GM21515 (cell line): ENCODE measurements around the gene RBMS3.

ENCODE experiments used
- ATAC-seq: cut with Tn5 transposase; IDR thresholded peaks from one replicate; pipeline ENCODE4 v1.9.1; 2021; ENCODE audit not compliant: unreplicated experiment

The RBMS3 gene

GRCh38 chr3:29275309-29275708, 5.6 kb upstream of the RBMS3 start:
- ATAC-seq: no peak

GRCh38 chr3:29277249-29277648, 3.6 kb upstream of the RBMS3 start:
- no peak for ATAC-seq

GRCh38 chr3:29279286-29279685, 1.6 kb upstream of the RBMS3 start:
- no peak for ATAC-seq

- no peak for ATAC-seq
Observed at GRCh38 chr3:29279806-29280205, 1.1 kb upstream of the RBMS3 start.

GRCh38 chr3:29281094-29281343, 148 bp downstream of the RBMS3 start:
- no peak for ATAC-seq

GRCh38 chr3:29281344-29282241, 722 bp downstream of the RBMS3 start:
- ATAC-seq: peak; percentile 52

GRCh38 chr3:29282427-29283230, 1.8 kb downstream of the RBMS3 start:
- no peak for ATAC-seq

- no peak for ATAC-seq
Observed at GRCh38 chr3:29283231-29284119, 2.6 kb downstream of the RBMS3 start.

- ATAC-seq: no peak
Observed at GRCh38 chr3:29284497-29284896, 3.6 kb downstream of the RBMS3 start.

- no peak for ATAC-seq
Observed at GRCh38 chr3:29285471-29286071, 4.7 kb downstream of the RBMS3 start.

- ATAC-seq: no peak
Observed at GRCh38 chr3:29286478-29287240, 5.8 kb downstream of the RBMS3 start.

- ATAC-seq: no peak
Observed at GRCh38 chr3:29290596-29290995, 9.7 kb downstream of the RBMS3 start.

- ATAC-seq: no peak
Observed at GRCh38 chr3:29291260-29291981, 10.6 kb downstream of the RBMS3 start.

GRCh38 chr3:29291982-29292363, 11.1 kb downstream of the RBMS3 start:
- ATAC-seq: no peak

- ATAC-seq: no peak
Observed at GRCh38 chr3:29293421-29293820, 12.6 kb downstream of the RBMS3 start.

GRCh38 chr3:29297998-29298397, 17.1 kb downstream of the RBMS3 start:
- ATAC-seq: no peak

GRCh38 chr3:29301332-29302019, 20.6 kb downstream of the RBMS3 start:
- ATAC-seq: no peak

GRCh38 chr3:29302619-29303018, 21.7 kb downstream of the RBMS3 start:
- no peak for ATAC-seq

- ATAC-seq: no peak
Observed at GRCh38 chr3:29307295-29307694, 26.4 kb downstream of the RBMS3 start.
